Measurements from ENCODE around the gene HECW1. TPM values are rescaled to one million over a fixed set of nuclear protein-coding genes. Genes with fewer than 3 reads are reported as not detected.

Gene HECW1
- total and polyA plus RNA-seq, 2 experiments from 2014 or later = 11.0 to 21.8 TPM

GRCh38 chr7:43276547-43276946 lies 164.1 kb downstream of the HECW1 start:
- peaks cover 22% of the 10 kb centered on the region for H3K4me1 Mint-ChIP-seq
- H2AFZ ChIP-seq = no peak overlapping the region

GRCh38 chr7:43278088-43278644 lies 165.7 kb downstream of the HECW1 start:
- no peak overlapping the region for H3K27ac Mint-ChIP-seq
- no peaks in the 10 kb centered on the region for H4K20me1 ChIP-seq (replicated peaks; ENCODE audit: insufficient read depth)
- TF ChIP-seq JUNB (IDR thresholded peaks at IDR 0.05; ENCODE audit: unreplicated experiment) = no peak
- TF ChIP-seq STAT1 (IDR thresholded peaks at IDR 0.05; ENCODE audit: unreplicated experiment) = no peak
- TF ChIP-seq EZH2phosphoT487 (IDR thresholded peaks at IDR 0.05; ENCODE audit: unreplicated experiment) = no peak
- no peak for TF ChIP-seq ZNF462 (CRISPR knock-in tag; IDR thresholded peaks at IDR 0.05)
- TF ChIP-seq REST (IDR thresholded peaks at IDR 0.05; ENCODE audit: unreplicated experiment) = no peak
- TF ChIP-seq ETS1 (IDR thresholded peaks at IDR 0.05) = no peak
- no peak for TF ChIP-seq ZNF114 (CRISPR knock-in tag; IDR thresholded peaks at IDR 0.05)
- no peak for TF ChIP-seq ZNF331 (CRISPR knock-in tag; IDR thresholded peaks at IDR 0.05; ENCODE audit: low read depth)
- TF ChIP-seq NANOG (IDR thresholded peaks at IDR 0.05; ENCODE audit: borderline replicate concordance) = no peak
- no peak for TF ChIP-seq EZH2 (IDR thresholded peaks at IDR 0.05; ENCODE audit: low read depth, unreplicated experiment)
- TF ChIP-seq CREB1 (CRISPR knock-in tag; IDR thresholded peaks at IDR 0.05; ENCODE audit: low read depth) = no peak

More at GRCh38 chr7:43276547-43276946, 164.1 kb downstream of the HECW1 start:
- no peak overlapping the region for H3K27ac ChIP-seq (ENCODE audit: low read depth)
- H3K27me3 ChIP-seq (ENCODE audit: insufficient read depth) = no peaks in the 10 kb centered on the region
- no peaks in the 10 kb centered on the region for H4K20me1 ChIP-seq (replicated peaks; ENCODE audit: insufficient read depth)
- H3F3A ChIP-seq (replicated peaks; ENCODE audit: low read depth) = no peaks in the 10 kb centered on the region
- TF ChIP-seq EZH2 (IDR thresholded peaks at IDR 0.05; ENCODE audit: low read depth, unreplicated experiment) = no peak
- H3K79me2 ChIP-seq (replicated peaks; ENCODE audit: insufficient read depth) = no peaks in the 10 kb centered on the region
- Mint-ChIP-seq H3K4me3 (no peak overlapping the region), H3K27me3 (ENCODE audit: insufficient read depth, low read depth, poor library complexity) (peaks cover 9% of the 10 kb centered on the region), H3K9me3 (peaks cover 14% of the 10 kb centered on the region), H3K27ac (no peak overlapping the region), H3K36me3 (ENCODE audit: low read depth) (peaks cover 12% of the 10 kb centered on the region; the same call in 2 of the 3 replicates)
- H3K4me2 ChIP-seq = no peak overlapping the region
- peaks cover 14% of the 10 kb centered on the region for H3K4me1 ChIP-seq (ENCODE audit: insufficient read depth)
- ATAC-seq (no peak), DNase-seq (ENCODE audit: low spot score) (no peak)
- H3K9me2 ChIP-seq (ENCODE audit: insufficient read depth) = peaks cover 15% of the 10 kb centered on the region; the same call in 1 of the 2 replicates
- H3K4me3 ChIP-seq = no peak overlapping the region
- H3K36me3 ChIP-seq (ENCODE audit: insufficient read depth) = no peaks in the 10 kb centered on the region

More at GRCh38 chr7:43278088-43278644, 165.7 kb downstream of the HECW1 start:
- no peaks in the 10 kb centered on the region for H3K9me3 Mint-ChIP-seq
- no peak overlapping the region for H3K4me2 ChIP-seq
- no peak overlapping the region for H3K4me3 Mint-ChIP-seq
- peaks cover 15% of the 10 kb centered on the region; the same call in 1 of the 2 replicates for H3K9me2 ChIP-seq (ENCODE audit: insufficient read depth)
- no peak overlapping the region for H3K4me3 ChIP-seq
- no peak overlapping the region for H3K27ac ChIP-seq (ENCODE audit: low read depth)
- H3K27me3 ChIP-seq (ENCODE audit: insufficient read depth) = no peaks in the 10 kb centered on the region
- no peaks in the 10 kb centered on the region for H3K36me3 ChIP-seq (ENCODE audit: insufficient read depth)
- ATAC-seq = no peak
- H3K36me3 Mint-ChIP-seq (ENCODE audit: low read depth) = no peaks in the 10 kb centered on the region
- H3K79me2 ChIP-seq (replicated peaks; ENCODE audit: insufficient read depth) = no peaks in the 10 kb centered on the region
- peaks cover 9% of the 10 kb centered on the region for H3K27me3 Mint-ChIP-seq (ENCODE audit: insufficient read depth, low read depth, poor library complexity)
- peaks cover 22% of the 10 kb centered on the region for H3K4me1 Mint-ChIP-seq
- no peaks in the 10 kb centered on the region for H3F3A ChIP-seq (replicated peaks; ENCODE audit: low read depth)
- H2AFZ ChIP-seq = no peak overlapping the region
- DNase-seq (ENCODE audit: low spot score) = no peak
- H3K4me1 ChIP-seq (ENCODE audit: insufficient read depth) = peaks cover 14% of the 10 kb centered on the region
